Measurements from ENCODE around the gene RAF1. TPM values are rescaled to one million over a fixed set of nuclear protein-coding genes. Genes with fewer than 3 reads are reported as not detected.
A peak's percentile ranks its signal among the peaks of the same experiment; 100 is the strongest.
"Not testable (repeated sequence)": the region's sequence is repeated elsewhere in the genome, so short reads cannot be mapped to it uniquely, and the experiment has no call there.

The RAF1 gene
- total RNA-seq, 2 donors from 2014 or later: 95.4 to 116 TPM

DNA sequence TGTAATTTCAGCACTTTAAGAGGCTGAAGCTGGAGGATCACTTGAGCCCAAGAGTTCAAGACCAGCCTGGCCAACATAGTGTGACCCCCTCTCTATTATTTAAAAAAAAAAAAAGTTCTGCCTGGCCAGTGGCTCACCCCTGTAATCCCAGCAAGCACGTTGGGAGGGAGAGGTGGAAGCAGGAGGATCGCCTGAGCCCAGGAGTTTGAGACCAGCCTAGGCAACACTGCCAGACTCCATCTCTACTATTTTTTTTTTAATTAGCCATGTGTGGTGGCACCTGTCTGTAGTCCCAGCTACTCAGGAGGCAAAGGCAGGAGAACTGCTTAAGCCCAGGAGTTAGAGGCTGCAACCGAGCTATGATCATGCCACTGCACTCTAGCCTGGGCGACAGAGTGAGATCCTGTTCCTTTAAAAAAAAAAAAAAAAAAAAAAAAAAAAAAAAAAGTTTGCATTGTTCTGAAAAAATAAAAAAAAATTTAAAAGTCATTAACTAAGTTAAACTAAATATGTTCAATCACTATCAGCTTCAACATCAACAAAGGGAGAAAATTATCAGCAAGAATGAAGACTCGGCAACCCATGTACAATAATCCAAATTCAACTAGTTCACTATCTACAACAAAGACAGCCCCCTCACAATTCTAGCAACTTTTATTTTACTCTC is 1.9 kb downstream of the RAF1 start:
- Mint-ChIP-seq H3K27ac (peak overlapping the region; percentile 96), H3K27me3 (ENCODE audit: insufficient read depth) (no peaks in the 10 kb centered on the region), H3K36me3 (ENCODE audit: low read depth) (no peaks in the 10 kb centered on the region), H3K4me1 (peaks cover 31% of the 10 kb centered on the region), H3K4me3 (peak overlapping the region; percentile 86), H3K9me3 (no peaks in the 10 kb centered on the region)
- H3K27me3 ChIP-seq (ENCODE audit: control insufficient read depth, insufficient read depth, low read length, poor library complexity, severe bottlenecking): no peaks in the 10 kb centered on the region
- no peaks in the 10 kb centered on the region for H3K9me3 ChIP-seq (ENCODE audit: control insufficient read depth, low read length)
- peak overlapping the region; percentile 92 for H3K9ac ChIP-seq (ENCODE audit: extremely low read depth, low read length, poor library complexity, severe bottlenecking)
- H3K36me3 ChIP-seq (ENCODE audit: control insufficient read depth, insufficient read depth, low read length): no peaks in the 10 kb centered on the region
- H3K4me1 ChIP-seq (ENCODE audit: control insufficient read depth, insufficient read depth, low read length): no peaks in the 10 kb centered on the region
- peak overlapping the region; percentile 99 for H3K4me3 ChIP-seq (ENCODE audit: low read length)
- WGBS, 2 experiments (ENCODE audit: insufficient coverage in 1 of 2, insufficient read length in 1 of 2): 48 to 60% methylated on average over 3 to 4 of the region's 5 CpGs
- DNase-seq: no peak
- TF ChIP-seq, protein P1, sequence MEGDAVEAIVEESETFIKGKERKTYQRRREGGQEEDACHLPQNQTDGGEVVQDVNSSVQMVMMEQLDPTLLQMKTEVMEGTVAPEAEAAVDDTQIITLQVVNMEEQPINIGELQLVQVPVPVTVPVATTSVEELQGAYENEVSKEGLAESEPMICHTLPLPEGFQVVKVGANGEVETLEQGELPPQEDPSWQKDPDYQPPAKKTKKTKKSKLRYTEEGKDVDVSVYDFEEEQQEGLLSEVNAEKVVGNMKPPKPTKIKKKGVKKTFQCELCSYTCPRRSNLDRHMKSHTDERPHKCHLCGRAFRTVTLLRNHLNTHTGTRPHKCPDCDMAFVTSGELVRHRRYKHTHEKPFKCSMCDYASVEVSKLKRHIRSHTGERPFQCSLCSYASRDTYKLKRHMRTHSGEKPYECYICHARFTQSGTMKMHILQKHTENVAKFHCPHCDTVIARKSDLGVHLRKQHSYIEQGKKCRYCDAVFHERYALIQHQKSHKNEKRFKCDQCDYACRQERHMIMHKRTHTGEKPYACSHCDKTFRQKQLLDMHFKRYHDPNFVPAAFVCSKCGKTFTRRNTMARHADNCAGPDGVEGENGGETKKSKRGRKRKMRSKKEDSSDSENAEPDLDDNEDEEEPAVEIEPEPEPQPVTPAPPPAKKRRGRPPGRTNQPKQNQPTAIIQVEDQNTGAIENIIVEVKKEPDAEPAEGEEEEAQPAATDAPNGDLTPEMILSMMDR (conservative IDR thresholded peaks at IDR 0.05): no peak
- peak overlapping the region; percentile 98 for H3K27ac ChIP-seq (ENCODE audit: low read depth, low read length)

DNA sequence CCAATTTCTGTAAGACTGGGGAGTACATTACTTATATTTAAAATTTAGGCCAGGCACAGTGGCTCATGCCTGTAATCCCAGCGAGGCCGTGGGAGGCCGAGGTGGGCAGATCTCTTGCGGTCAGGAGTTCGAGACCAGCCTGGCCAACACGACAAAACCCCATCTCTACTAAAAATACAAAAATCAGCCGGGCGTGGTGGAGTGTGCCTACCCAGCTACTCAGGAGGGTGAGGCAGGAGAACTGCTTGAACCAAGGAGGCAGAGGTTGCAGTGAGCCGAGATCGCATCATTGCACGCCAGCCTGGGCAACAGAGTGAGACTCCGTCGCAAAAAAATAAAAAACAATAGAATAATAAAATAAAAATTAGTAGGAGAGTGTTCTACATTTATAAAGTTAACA is 2.5 kb downstream of the RAF1 start:
- H3K27me3 Mint-ChIP-seq (ENCODE audit: insufficient read depth); H3K9me3 Mint-ChIP-seq; H3K27ac Mint-ChIP-seq; DNase-seq; H3K9ac ChIP-seq (ENCODE audit: extremely low read depth, low read length, poor library complexity, severe bottlenecking); H3K27ac ChIP-seq (ENCODE audit: low read depth, low read length); H3K9me3 ChIP-seq (ENCODE audit: control insufficient read depth, low read length); H3K4me1 ChIP-seq (ENCODE audit: control insufficient read depth, insufficient read depth, low read length); H3K4me3 ChIP-seq (ENCODE audit: low read length); H3K36me3 ChIP-seq (ENCODE audit: control insufficient read depth, insufficient read depth, low read length); H3K36me3 Mint-ChIP-seq (ENCODE audit: low read depth); H3K27me3 ChIP-seq (ENCODE audit: control insufficient read depth, insufficient read depth, low read length, poor library complexity, severe bottlenecking): not testable (repeated sequence)
- WGBS, 2 experiments (ENCODE audit: insufficient coverage in 1 of 2, insufficient read length in 1 of 2): 96 to 97% methylated on average over 5 to 9 of the region's 13 CpGs
- peaks cover 34% of the 10 kb centered on the region for H3K4me1 Mint-ChIP-seq
- peak overlapping the region; percentile 86 for H3K4me3 Mint-ChIP-seq

DNA sequence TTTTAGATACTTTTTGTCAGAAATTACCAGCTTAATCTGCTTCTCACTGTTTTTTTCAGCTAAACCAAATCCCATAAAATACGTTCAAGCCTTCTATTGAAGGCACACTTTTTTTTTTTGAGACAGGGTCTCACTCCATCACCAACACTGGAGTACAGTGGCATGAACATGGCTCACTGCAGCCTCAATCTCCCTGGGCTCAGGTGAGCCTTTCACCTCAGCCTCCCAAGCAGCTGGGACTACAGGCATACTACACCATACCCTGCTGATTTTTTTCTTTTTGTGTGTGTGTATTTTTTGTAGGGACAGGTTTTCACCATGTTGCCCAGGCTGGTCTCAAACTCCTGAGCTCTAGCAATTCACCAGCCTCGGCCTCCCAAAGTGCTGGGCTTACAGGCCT is 3.7 kb downstream of the RAF1 start:
- no peak overlapping the region for H3K9ac ChIP-seq (ENCODE audit: extremely low read depth, low read length, poor library complexity, severe bottlenecking)
- DNase-seq: no peak
- TF ChIP-seq, protein P1 (conservative IDR thresholded peaks at IDR 0.05): no peak
- peaks cover 42% of the 10 kb centered on the region for H3K4me1 Mint-ChIP-seq
- H3K4me1 ChIP-seq (ENCODE audit: control insufficient read depth, insufficient read depth, low read length): no peaks in the 10 kb centered on the region
- H3K27ac ChIP-seq (ENCODE audit: low read depth, low read length): no peak overlapping the region
- no peak overlapping the region for H3K4me3 Mint-ChIP-seq
- H3K27me3 ChIP-seq (ENCODE audit: control insufficient read depth, insufficient read depth, low read length, poor library complexity, severe bottlenecking): no peaks in the 10 kb centered on the region
- H3K9me3 Mint-ChIP-seq: no peaks in the 10 kb centered on the region
- H3K4me3 ChIP-seq (ENCODE audit: low read length): peak overlapping the region; percentile 31
- H3K9me3 ChIP-seq (ENCODE audit: control insufficient read depth, low read length): no peaks in the 10 kb centered on the region
- 94 to 100% methylated on average over 2 of the region's 2 CpGs for whole genome bisulfite sequencing, 2 experiments (ENCODE audit: insufficient coverage in 1 of 2, insufficient read length in 1 of 2)
- H3K27ac Mint-ChIP-seq: peak overlapping the region; percentile 76
- no peaks in the 10 kb centered on the region for H3K27me3 Mint-ChIP-seq (ENCODE audit: insufficient read depth)
- H3K36me3 Mint-ChIP-seq (ENCODE audit: low read depth): no peaks in the 10 kb centered on the region
- H3K36me3 ChIP-seq (ENCODE audit: control insufficient read depth, insufficient read depth, low read length): no peaks in the 10 kb centered on the region

Measured in endodermal cell (in vitro differentiated cells).